HL-60 (cell line): Measurements from ENCODE around the gene STRA6.

Experiments
- DNase-seq, 2 experiments: peaks; one replicate each; pipeline ENCODE4 v3.0.0-alpha.2; 2010 to 2020; ENCODE audit warnings: low read depth in 1 of 2, low spot score in 1 of 2
- H3K27ac ChIP-seq: fragments of 250-450 bp; sonication (Bioruptor Pico); replicated peaks from 2 replicates; pipeline ENCODE4 v1.5.1; 2020; ENCODE audit warnings: mild to moderate bottlenecking, moderate library complexity
- H3K27me3 ChIP-seq: fragments of 250-450 bp; sonication (Bioruptor Pico); 2 replicates; pipeline ENCODE4 v1.5.1; 2021; ENCODE audit warnings: mild to moderate bottlenecking, moderate library complexity; ENCODE audit not compliant: insufficient read depth, poor library complexity, severe bottlenecking
- H3K4me3 ChIP-seq: replicated peaks from 2 replicates; pipeline ENCODE4 v1.5.1; 2011; ENCODE audit warnings: mild to moderate bottlenecking, control low read depth, low read length; ENCODE audit not compliant: insufficient read depth
- CTCF ChIP-seq: IDR thresholded peaks from one replicate; pipeline ENCODE4 v1.5.1; 2011; ENCODE audit warnings: low read length, control low read depth, inconsistent platforms; ENCODE audit not compliant: insufficient read depth
- GABPA ChIP-seq: IDR thresholded peaks from 2 replicates; pipeline ENCODE4 v1.6.1; 2012; ENCODE audit warnings: low read depth
- POLR2AphosphoS5 ChIP-seq: IDR thresholded peaks from 2 replicates; pipeline ENCODE4 v1.6.1; 2012; ENCODE audit warnings: low read depth
- REST ChIP-seq: IDR thresholded peaks from 2 replicates; pipeline ENCODE4 v1.6.1; 2012; ENCODE audit warnings: low read depth; ENCODE audit not compliant: insufficient replicate concordance
- SPI1 ChIP-seq: IDR thresholded peaks from 2 replicates; pipeline ENCODE4 v1.6.1; 2012; ENCODE audit warnings: low read depth, mild to moderate bottlenecking, borderline replicate concordance

The STRA6 gene

DNA sequence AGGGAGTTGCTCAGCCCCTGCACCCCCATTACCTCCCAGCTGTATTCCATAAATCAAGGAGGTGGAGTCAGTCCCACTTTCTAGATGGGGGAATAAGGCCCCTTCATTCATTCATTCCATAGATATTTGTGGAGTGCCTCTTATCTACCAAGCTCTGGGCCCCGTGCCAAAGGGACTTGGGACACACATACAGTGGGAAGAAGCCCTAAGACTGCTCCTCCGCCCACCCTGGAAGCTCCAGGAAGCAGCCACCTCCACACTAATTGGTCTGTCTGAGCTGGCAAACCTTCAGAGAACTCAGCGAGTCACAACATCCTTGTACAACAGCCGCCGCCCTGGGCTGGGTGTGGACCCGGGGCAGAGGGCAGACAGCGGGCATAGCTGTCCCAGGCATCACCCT is 6.4 kb downstream of the STRA6 start:
- Histone ChIP-seq H3K4me3 (no peak overlapping the region), H3K27me3 (peaks cover 3% of the 10 kb centered on the region), H3K27ac (no peak overlapping the region)
- DNase-seq, result no peak
- TF ChIP-seq CTCF (no peak), SPI1 (no peak), POLR2AphosphoS5 (no peak), REST (no peak), GABPA (no peak)

- TF ChIP-seq POLR2AphosphoS5 (no peak), SPI1 (no peak), REST (no peak)
- no peak overlapping the region for H3K27ac ChIP-seq
- no peak overlapping the region for H3K4me3 ChIP-seq
- H3K27me3 ChIP-seq, result peaks cover 3% of the 10 kb centered on the region
- peak in 1 of 2 experiments; percentile 11 for DNase-seq
Observed at GRCh38 chr15:74194572-74195559, 7.7 kb downstream of the STRA6 start.

DNA sequence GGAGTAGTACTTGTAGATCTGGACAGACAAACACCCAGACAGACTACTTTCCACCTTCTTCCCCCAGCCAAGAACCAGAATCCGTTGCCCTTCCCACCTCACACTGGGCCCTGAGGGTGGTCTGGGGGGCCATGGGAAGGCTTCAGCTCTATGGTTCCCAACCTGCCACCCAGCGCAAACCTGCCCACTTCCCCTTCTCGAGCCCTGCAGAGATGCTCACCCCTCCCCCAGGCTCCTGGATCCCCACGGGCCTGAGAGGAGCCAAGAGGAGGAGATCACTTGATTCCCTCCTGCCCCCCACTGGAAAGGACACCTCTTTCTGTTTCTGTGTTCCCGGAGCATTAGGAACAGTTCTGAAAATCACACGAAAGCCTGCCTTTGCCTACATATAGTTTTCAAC is 8.7 kb downstream of the STRA6 start:
- Histone ChIP-seq H3K27me3 (peaks cover 3% of the 10 kb centered on the region), H3K4me3 (no peak overlapping the region), H3K27ac (no peak overlapping the region)
- TF ChIP-seq GABPA (no peak), CTCF (no peak), REST (no peak), POLR2AphosphoS5 (no peak), SPI1 (no peak)
- no peak for DNase-seq
